GM11168 (cell line): ENCODE results near the gene OPA1.

Experiments
- in situ Hi-C: fragments of 300-500 bp; cut with MboI; formaldehyde crosslinking; loops from one replicate; pipeline ENCODE4 v1.12.0; 2022; ENCODE audit warnings: low sequenced_read_pairs; ENCODE audit not compliant: unreplicated experiment

OPA1 gene

GRCh38 chr3:193693774-193694173, 100.8 kb downstream of the OPA1 start:
- in situ Hi-C loops = no loop called here

DNA sequence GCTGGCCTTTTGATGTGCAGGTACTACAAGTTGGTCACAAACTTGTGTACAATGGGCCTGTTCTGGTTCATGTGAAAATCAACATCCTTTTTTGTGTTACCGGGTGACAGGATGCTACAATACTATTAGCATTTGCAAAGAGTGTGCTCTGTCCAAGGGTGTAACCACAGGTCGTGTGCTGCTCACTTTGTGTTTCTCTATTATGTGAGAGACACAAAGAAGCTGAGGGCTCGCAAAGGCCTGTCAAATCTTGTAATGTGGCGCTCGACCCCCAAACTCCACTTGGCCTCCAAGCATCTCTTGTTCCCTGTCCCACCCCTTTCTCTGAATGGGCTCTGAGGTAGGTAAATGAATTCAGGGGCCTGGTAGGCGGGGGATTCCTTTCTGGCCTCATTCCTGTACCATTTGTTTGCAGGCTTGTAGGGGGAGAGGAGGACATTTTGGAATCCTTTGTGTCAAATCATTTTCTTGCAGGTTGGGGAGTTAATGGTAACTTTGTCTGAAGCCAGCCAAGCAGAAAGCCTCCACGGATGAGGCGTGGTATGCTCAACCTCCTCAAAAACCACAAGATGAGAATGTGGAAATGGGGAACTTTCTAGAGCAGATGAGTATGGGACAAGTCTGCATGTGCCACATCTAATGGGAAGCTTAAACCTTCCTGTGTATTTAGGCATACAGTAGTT, 109.1 kb downstream of the OPA1 start:
- in situ Hi-C loops = no loop called here

DNA sequence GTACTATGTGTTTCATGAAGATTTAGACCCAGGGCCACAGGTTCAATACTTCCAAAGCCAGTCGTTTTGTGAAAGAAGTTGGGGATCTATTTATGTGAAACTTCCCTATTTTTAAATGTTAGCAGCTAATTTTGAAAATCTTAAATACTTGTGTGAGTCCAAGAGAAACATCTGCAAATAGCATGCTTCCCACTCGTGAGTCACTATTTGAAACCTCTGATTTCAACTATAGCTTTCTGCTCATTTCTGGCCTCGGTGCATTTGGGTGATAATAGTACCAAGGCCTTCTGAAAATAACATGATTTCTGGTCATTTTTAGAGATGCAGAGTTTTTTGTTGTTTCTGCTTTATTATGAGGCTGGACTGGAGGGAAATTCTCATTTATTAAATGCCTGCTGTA, 110.0 kb downstream of the OPA1 start:
- in situ Hi-C loops = no loop called here

GRCh38 chr3:193704431-193704830, 111.4 kb downstream of the OPA1 start:
- in situ Hi-C loops = no loop called here

DNA sequence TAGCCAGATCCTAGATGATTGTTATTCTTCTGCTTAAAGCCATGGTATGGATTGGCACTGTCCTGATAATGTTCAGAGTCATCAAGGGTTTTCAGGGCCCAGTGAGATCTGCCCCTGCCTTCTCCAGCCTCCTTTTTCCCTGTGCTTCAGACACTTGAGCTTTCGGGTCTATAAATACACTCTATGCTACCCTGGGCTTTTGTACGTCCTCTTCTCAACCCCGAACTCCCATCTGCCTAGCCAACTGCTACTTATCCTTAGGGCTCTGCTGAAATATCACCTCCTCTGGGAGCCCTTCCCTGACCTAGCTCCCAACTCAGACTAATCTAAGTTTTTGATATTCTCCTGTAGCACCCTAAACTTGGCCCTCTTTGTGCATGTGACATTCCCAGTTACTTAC, 115.3 kb downstream of the OPA1 start:
- in situ Hi-C loops = no loop called here

DNA sequence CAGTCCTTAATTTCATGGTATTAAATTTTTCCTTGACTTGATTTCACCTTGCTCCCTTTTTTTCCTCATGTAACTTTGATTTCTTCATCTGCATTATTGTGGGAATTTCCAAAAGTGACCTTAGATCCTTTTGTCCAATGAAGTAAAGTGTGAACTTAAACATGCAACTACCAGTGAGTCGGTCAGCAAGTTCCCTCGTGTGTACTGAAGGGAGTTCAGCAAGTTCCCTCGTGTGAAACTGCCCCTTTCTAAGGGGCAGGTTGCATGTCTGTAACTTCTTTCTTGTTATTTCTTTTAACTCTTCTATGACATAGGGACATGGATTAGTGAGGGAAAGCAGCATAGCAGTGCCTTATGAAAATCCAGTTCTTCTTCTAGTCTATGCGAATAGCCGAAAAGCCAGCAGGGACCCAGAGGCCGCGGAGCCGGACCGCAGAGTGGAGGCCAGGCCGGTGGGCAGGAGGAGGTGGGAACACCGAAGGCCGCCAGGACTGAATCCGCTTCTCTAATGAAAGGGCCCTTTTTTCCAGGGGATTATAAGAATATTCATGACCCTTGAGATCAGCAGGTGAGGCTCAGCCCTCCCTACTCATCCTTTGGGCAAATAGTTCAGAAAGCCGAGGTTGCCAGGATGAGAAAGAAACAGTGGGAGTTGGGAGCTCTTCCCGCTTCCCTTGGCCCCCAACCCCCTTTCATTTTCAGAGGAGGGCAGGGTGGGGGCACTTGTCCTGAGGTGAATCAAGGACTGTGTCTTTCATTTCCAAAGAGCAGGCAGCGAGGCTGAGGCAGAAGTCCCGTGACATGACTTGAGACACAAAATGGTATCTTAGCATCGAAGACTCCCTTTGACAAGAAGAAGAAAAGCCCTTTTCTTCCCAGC, 117.5 kb downstream of the OPA1 start:
- in situ Hi-C loops = no loop called here

- in situ Hi-C loops = no loop called here
Measured at GRCh38 chr3:193711166-193711485, 118.1 kb downstream of the OPA1 start.

DNA sequence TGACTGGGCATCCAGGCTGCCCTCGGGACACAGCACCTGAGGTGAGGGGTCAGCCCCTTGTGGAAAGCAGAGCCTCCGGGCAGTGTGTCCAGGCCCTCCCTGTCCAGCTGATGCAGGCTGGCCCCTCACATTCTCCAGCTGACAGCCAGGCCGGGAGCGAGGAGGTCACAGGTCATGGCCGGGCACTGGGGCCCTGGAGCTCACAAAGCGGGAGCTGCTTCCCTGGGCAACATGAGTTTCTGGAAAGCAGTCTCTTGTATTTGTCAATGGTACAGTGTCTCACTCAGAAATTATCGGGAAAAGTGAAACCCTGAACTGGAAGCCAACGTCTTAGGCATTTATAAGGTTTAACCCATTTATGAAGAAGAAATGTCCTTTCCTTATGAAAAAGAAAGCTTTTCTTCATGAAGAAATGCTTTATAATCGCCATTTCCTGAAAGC, 118.5 kb downstream of the OPA1 start:
- in situ Hi-C loops = no loop called here

DNA sequence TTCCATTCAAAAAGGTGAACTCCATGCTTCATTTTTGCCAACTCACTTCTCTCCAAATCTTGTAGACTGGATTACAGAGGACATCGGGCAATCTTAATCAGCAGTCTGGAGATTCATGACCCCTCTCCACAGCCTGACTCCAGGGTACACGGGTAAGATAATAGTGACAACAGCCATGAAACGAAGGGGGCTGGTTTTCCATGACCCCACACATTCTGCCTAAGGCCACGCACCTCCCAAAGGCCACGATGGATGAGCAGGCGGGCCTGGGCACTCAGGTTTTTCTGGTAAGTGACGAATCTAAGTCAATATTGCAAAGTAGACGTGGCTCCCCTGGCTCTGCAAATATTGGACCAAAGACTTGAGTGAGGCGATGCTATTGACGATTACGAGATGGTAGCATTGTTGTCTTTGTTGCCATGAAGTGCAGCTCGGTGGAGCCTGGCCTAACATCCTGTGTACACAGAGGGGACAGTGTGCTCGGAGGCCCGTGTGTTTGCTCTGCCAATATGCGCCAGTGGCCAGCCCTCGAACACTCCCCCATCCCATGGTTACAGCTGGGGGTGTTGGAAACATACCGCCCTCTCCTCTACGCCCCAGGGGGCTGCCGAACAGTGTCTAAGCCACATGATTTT, 119.1 kb downstream of the OPA1 start:
- in situ Hi-C loops = no loop called here

DNA sequence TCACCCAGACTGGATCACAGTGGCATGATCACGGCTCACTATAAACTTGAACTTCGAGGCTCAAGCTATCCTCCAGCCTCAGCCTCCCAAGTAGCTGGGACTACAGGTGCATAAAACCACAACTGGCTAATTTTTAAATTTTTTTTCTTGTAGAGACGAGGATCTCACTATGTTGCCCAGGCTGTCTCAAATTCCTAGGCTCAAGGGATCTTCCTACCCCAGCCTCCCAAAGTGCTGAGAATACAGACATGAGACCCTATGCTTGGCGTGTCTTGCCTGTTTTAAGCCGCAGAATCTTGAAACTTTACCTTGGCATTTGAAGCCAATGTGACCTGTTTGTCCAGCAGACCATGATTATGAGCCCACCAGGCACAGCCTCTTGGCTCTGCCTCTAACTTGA, 119.9 kb downstream of the OPA1 start:
- in situ Hi-C loops = no loop called here

DNA sequence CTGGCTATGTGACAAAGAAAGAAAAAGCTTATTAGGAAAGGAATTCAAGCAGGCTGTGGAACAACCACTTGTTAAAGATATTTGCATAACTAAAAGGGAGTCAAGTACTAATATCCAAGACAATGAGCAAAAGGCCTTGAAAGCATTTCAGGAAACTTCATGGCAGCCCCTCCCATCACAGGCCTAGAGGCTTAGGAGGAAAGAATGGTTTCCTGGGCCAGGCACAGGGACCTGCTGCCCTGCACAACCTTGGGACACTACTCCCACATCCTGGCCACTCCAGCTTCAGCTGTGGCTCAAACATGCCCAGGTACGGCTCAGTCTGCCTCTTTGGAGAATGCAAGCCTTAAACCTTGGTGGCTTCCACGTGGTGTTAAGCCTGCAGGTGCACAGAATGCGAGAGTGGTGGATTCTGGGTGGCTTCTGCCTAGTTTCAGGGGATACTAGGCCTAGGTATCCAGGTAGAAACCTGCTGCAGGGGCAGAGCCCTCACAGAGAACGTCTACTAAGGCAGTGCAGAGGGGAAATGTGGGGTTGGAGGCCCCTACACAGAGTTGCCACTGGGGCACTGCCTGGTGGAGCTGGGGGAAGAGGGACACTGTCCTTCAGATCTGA, 121.6 kb downstream of the OPA1 start:
- in situ Hi-C loops = no loop called here

GRCh38 chr3:193716150-193716549, 123.1 kb downstream of the OPA1 start:
- in situ Hi-C loops = no loop called here

DNA sequence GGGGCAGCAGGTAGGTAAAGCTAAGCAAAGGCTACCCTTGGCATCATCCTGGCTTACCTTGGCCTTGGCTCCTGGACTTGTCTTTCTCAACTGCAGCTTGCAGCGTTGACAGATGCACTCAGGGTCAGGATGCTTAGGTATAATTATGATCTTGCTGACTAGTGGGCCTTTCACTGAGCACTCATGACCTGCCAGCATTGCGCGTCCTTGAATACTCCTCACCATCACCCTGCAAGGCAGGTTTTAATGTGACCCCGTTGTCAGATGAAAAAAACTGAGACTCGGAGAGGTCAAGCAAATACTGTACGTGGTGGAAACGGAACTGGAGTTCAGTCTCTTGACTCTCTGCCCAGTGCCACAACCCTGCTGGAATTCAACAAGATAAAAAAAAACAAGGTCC, 126.7 kb downstream of the OPA1 start:
- in situ Hi-C loops = no loop called here

DNA sequence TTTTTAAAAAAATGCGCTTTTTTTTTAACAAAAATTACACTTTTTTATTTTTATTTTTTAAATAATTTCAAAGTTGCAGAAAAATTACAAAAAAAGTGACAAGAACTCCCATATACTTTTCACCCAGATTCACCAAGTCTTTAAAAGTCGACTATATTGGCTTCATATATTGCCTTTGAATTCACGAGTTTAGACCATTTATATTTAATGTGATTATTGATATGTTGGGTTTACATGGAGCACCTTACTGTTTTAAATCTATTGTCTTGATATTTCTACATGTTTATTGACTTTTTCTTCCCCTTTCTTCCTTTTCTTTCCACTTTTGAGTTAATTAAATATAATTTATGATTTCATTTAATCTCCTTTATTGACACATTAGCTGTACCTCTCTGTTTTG, 127.2 kb downstream of the OPA1 start:
- in situ Hi-C loops = no loop called here

GRCh38 chr3:193722566-193722965, 129.6 kb downstream of the OPA1 start:
- in situ Hi-C loops = no loop called here

GRCh38 chr3:193727089-193727488, 134.1 kb downstream of the OPA1 start:
- in situ Hi-C loops = no loop called here

DNA sequence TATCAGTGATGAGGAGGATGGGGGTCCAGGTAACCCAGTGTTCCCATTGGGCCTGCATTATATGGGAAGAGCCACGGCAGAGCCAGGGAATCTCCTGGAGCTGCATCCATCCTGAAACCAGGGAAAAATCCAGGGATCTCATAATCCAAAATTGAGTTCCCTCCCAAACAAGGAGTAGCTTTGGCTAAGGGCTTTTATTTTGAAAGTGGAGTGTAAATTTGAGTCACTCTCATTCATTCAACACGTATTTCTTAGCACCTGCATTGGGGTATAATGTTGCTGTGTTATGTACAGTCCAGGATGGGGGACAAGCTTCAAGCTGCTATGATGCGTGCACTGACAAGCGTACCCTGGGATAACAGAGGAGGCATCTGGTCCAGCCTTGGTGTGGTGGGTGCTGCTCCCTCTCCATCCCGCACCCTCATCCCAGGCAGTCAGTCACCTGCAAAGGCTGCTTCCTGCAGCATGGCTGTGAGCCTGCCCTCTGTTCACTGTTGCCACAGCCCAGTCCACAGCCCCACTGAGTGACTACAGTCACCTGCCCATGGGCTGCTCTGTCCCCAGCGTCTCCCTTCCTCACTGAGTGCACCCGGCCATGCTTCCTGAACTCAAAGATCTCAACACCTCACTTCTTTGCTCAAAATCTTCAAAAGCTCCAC, 135.6 kb downstream of the OPA1 start:
- in situ Hi-C loops = no loop called here

GRCh38 chr3:193729088-193729465, 136.1 kb downstream of the OPA1 start:
- in situ Hi-C loops = no loop called here

- in situ Hi-C loops = no loop called here
Measured at GRCh38 chr3:193729601-193730000, 136.6 kb downstream of the OPA1 start.

GRCh38 chr3:193730511-193730910, 137.5 kb downstream of the OPA1 start:
- in situ Hi-C loops = no loop called here
